ENCODE results near the gene BFSP2.
A peak's percentile ranks its signal among the peaks of the same experiment; 100 is the strongest.

BFSP2 gene, protein sequence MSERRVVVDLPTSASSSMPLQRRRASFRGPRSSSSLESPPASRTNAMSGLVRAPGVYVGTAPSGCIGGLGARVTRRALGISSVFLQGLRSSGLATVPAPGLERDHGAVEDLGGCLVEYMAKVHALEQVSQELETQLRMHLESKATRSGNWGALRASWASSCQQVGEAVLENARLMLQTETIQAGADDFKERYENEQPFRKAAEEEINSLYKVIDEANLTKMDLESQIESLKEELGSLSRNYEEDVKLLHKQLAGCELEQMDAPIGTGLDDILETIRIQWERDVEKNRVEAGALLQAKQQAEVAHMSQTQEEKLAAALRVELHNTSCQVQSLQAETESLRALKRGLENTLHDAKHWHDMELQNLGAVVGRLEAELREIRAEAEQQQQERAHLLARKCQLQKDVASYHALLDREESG

DNA sequence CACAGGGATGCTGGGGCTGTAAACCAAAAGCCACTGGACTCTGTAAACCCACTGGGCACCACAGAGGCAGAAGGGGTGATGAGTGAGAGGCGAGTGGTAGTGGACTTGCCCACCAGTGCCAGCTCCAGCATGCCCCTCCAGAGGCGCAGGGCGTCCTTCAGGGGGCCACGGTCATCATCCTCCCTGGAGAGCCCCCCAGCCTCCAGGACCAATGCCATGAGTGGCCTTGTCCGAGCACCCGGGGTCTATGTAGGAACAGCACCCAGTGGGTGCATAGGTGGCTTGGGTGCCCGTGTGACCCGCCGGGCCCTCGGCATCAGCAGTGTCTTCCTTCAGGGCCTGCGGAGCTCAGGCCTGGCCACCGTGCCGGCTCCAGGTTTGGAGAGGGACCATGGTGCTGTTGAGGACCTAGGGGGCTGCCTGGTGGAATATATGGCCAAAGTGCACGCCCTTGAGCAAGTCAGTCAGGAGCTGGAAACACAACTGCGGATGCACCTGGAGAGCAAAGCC, at the start of gene BFSP2:
Gene BFSP2, plus strand, starts transcription at position 51 of the 510 bp plus-strand sequence. Its CDS starts 28 bp downstream, at position 79.
- no peak for DNase-seq

DNA sequence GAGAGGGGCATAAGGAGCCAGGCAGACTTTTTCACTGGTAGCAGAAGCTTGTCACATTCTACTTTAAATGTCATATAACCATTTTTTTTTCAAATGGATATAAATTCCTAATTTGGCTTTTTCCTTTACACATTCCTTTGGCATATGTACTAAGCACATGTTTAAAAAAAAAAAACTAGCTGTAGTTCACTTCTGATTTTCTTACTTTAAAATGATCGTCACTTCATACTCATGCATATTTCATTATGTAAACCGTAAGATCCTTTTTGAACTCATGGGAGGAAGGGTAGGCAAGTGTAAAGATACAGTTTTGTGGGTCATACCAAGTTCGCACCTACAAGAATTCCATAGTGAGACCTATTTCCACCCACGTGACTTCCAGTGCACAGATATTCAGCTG, 45.1 kb upstream of the BFSP2 start:
- no peak for DNase-seq

DNA sequence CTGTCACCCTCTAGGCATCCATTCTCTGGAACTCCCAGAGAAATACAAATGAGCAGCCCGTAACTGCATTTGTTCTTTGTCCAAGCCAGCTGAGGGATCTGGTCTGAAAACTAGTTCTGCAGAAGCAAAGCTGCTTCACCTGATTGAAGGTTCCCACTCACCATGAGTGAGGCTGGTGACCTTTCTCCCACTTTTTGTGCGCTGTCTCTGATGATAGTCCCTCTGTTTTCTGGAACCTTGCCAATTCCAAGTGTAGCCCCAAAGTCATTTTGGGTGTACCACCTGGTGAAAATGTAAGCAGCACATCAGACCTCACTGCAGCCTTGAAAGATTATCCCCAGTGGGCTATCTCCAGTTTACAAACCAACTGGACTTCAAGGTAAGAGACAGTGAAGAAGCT, 39.4 kb upstream of the BFSP2 start:
- no peak for DNase-seq

DNA sequence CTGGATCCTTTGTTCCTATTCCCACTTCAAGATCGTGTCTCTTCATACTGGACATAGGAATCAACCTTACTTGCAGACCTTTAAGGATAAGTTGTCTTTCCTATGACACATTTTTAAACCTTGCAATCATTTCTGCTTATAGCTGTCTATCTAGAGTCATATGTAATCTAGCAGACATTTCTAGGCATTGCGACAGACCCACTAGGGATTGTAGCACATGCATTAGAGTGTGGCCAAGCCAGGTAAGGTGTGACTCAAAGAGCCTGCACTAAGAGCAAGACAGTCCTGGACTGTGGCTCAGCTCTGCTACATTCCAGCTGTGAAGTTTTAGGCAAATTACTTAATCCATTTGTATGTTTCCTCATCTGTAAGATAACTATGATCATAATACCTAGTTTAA, 38.8 kb upstream of the BFSP2 start:
- no peak for DNase-seq

DNA sequence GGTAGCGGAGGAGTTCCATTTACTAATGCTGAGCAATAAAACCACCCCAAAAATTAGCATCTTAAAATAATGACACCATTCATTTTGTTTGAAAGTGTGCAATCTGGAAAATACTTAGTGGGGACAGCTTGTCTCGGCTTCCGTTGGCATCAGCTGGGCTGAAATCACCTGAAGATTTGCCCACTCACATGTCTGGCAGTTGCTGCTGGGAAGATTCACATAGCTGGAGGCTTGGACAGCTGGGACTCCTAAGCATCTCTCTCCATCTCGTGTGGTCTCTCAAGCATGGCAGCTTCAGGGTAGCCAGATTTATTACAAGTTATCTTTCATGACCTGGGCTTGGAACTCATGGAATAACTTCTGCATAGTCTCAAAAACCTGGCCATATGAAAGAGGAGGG, 38.4 kb upstream of the BFSP2 start:
- no peak for DNase-seq

DNA sequence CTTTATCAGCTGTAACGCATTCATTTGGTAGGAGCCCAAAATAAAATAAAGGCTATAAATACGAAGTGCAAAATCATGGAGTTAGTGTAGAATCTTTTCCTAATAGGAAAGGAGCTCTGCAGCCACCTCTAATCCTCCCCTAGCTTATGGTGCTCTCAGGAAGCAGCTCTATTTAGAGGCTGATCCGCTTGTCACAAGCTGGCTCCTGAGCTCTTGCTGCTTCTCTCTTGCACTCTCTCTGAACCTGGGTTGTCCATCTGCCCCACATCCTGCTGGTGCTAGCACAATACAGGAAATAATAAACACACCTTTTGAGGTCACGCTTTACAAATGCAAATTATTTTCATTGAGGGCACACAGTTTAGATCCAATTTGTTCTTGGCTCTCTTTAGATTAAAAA, 37.3 kb upstream of the BFSP2 start:
- no peak for DNase-seq

DNA sequence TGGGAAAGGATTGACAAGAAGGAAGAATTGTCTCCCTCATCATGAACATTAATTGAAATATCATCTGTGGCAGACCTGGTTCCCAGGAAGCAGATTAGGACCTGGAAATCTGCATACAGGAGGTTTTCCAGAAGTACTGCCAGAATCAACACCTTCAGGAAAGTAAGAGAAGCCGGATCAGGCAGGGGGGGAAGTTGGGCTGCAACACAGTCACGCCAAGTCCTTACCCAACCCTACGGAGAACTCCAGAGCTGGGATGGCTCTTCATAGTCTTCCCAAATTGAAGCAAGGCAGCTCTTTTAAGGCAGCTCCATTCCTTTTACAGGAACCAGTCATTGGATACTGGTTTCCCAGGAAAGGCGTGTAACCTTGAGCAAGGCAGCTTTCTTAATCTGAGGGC, 35.2 kb upstream of the BFSP2 start:
- no peak for DNase-seq

DNA sequence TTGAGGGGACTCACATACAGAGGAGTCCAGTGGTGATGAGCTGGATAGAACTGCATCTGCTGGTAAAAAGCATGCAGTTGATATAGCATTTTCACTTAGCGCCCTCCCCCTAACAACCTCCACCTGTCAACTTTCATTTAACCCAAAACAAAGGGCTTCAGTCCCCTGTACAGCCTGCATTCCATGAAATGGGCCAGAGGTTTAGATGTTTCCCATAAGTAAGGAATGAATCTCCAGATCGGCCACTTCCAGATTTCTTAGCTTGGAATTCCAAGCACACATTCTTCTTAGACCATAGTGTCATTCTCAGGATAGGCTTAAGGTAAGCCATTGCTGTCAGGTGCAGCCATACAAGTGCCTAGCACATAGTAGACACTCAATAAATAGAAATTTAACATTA, 32.9 kb upstream of the BFSP2 start:
- DNase-seq = no peak

DNA sequence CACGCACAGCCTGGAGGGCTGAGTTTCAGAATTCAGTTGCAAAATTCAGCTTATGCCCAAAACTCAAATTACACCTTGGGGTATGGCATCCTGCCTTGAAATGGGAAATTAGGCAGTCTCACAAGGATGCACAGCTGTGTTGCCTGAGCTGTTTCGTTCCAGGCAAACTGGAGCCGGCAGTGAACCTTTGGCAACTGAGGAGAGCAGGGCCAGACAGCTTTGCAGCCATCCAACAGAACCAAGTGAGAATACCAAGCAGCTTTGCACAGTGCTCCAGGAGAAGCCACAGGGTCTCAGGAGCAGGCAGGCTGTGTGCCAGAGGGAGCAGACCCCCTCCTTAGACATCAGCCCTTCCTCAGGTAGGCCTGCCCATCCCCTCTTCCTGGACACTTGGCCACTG, 32.5 kb upstream of the BFSP2 start:
- DNase-seq = no peak

DNA sequence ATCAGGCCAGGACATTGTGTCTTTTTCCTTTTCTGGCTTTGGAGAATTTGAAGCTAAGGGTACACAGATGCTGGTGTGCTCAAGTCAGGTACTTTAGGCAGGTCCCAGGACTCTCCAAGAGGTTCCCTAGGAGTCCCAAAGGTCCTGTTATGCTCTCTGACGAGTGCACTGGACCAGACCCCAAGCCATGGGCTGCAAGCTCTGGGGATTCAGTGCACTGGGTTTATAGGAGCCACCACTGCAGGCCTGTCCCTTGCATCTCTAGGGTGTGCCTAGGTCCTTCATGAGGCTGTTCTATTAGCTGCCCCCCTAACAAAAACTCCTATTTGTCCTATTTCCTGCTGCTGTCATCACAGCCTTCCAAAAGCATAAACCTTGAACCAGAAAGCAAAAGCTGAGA, 31.9 kb upstream of the BFSP2 start:
- no peak for DNase-seq

DNA sequence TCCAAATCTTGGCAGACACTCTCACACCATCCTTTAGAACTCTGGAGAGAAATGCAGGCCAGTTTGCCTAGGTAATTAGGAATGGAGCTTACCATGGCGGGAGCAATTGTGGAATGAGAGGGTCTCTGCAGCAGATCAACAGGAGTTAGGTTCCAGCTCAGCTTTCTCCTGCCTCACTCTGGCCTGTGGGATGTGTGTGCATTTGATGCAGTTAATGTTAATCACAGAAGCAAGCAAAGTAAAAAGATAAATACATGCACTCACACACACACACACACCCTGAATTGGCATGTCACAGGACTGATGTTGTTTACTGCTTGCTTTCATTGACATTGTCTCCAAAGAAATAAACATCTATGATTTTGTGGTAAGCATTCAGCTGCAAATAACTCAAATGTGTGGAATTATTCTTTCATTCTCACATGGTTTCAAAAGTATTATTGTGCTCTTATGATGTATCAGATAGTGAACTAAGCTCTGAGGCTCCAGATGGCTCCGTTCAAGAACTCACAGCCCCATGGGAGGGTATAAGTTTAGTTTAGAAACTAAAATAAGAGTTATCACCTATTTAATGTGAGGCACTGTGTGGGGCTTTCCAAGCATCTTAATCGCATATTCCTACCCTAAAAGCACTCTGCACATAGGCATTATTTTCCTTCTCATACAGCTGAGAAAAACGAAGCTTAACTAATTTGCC, 31.3 kb upstream of the BFSP2 start:
- DNase-seq = no peak

DNA sequence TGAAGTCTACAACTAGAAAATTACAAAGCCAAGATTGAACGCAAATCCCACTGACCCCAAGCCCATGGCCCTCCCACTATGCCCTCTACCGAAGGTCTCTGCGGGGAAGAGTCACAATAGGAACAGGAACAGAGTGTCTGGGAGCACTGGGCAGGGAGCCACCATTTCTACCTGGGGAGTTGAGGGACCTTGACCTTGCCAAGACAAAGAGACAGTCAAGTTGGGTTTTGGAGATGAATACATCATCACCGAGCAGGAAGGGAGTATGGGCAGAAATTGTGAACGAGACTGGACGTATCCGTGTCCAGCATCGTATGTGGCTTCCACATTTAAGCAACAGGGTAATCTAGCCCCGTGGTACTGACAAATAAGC, 30.8 kb upstream of the BFSP2 start:
- no peak for DNase-seq

DNA sequence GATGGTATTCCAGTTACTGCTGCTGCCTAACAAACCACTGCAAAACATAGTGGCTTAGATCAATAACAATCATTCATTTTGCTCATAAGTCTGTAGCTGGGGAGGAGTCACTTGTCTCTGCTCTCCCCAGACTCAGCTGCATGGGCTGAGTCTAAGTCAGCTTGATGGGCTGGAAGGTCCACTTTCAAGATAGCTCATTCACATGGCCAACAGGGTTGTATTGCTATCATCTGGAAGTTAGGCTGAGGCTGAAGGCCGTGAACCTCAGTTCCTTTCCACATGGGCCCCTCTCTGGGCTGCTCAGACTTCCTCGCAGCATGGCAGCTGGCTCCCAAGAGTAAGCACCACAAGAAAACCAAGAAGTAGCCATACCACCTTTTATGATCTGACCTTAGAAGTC, 28.7 kb upstream of the BFSP2 start:
- DNase-seq = no peak

DNA sequence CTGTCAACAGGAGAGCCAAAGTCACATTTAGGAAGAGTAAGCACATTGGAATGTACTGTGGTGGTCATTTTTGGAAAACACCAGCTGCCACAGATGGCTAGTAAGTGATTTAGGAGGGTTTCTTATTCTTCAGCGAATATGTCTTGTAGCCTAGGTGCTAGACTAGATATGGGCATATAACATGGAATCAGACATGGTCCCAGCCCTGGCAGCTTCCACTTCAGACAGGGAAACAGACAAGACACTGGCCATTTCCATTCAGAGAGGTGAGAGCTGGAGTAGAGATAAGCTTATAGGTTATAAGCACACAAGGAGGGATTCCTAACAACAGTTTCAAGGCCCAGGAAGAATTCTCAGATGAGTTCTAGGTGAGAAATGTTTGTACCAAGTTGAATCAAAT, 28.2 kb upstream of the BFSP2 start:
- no peak for DNase-seq

DNA sequence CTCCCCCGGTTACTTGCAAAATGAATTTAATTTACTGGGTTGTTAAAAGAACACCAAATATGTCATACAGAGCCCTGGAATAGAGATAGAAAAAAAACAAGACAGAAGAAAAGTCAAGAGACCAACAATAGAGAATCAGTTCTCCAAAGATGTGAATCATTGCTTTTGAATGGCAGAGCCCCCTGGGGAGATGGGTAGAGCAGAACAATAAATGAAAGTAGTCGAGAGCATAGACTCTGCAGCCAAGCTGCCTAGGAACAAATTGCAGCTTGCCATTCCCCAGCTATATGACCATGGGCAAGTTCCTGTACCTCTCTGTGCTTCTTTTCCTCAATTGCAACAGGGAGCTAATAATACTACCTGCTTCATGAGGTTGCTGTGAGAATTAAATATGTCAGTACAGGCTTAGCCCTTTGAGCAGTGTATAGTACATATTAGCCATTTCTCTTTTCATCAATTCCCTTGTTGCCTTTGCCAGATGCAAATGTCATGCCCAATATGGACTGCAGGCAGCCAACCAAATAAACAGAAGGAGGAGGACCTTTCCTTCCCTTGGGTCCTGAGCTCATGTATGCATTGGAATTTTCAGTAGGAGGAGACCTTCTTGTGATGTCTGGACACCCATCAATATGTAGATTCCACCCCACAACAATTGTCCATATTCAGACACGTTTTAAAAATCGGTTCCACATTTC, 25.0 kb upstream of the BFSP2 start:
- DNase-seq = no peak

DNA sequence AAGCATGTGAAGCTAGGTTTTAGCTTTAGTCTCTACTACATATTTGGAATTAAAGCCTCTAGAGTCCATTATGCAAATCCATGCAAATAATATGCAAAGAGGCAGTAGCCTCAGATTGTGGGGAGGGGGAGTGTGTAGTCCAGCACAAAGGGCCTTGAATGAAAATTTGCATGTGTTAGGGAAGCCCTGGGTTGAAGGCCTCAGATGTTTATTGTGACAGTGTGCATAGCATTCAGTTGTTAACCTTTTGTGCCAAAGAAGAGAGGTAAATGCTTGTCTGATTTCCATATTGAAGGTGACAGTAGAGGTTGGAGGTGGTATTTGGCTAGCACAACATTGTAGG, 24.5 kb upstream of the BFSP2 start:
- DNase-seq = no peak

DNA sequence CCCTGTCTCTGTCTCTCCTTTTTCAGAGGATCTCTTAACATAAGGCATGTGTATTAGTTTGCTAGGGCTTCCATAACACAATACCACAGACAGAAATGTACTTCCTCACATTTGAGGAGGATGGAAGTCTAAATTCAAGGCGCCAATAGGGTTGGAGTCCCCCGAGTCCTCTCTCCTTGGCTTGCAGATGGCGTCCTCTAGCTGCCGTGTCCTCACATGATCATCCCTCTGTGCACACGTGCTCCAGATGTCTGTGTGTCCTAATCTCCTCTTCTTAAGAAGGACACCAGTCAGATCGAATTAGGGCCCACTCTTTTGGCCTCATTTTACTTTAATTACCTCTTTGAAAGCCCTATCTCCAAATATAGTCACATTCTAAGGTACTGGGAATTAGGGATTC, 23.0 kb upstream of the BFSP2 start:
- DNase-seq = no peak

DNA sequence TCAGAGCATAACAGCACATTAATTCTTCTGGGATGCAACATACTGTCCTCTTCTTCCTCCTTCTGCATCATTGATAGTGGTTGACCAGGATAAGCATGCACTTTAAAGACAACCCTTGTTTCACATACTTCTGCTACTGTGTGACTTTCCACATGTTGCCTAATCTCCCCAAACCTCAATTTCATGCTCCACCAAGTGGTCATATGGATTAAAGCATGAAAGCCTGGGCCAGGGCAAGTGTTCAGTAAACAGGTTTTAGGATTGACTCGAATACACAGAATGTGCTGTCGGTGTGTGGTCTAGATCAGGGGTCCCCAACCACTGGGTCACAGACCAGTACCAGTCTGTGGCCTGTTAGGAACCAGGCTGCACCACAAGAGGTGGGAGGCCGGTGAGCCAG, 22.5 kb upstream of the BFSP2 start:
- DNase-seq = peak; percentile 32

DNA sequence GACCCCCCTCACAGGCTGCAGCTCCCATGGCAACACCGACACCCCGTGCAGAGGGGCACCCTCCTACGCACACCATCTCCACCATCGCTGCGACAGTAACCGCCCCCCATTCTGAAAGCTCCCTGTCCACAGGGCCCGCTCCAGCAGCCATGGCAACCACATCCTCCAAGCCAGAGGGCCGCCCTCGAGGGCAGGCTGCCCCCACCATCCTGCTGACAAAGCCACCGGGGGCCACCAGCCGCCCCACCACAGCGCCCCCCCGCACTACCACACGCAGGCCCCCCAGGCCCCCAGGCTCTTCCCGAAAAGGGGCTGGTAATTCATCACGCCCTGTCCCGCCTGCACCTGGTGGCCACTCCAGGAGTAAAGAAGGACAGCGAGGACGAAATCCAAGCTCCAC, 19.9 kb upstream of the BFSP2 start:
- DNase-seq = no peak

DNA sequence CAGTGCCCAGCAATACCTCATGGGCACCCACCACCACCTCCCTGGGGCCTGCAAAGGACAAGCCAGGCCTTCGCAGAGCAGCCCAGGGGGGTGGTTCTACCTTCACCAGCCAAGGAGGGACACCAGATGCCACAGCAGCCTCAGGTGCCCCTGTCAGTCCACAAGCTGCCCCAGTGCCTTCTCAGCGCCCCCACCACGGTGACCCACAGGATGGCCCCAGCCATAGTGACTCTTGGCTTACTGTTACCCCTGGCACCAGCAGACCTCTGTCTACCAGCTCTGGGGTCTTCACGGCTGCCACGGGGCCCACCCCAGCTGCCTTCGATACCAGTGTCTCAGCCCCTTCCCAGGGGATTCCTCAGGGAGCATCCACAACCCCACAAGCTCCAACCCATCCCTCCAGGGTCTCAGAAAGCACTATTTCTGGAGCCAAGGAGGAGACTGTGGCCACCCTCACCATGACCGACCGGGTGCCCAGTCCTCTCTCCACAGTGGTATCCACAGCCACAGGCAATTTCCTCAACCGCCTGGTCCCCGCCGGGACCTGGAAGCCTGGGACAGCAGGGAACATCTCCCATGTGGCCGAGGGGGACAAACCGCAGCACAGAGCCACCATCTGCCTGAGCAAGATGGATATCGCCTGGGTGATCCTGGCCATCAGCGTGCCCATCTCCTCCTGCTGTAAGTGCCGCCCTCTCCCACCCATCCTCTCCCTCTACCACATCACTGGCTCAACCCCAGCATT, 19.2 kb upstream of the BFSP2 start:
- DNase-seq = no peak

DNA sequence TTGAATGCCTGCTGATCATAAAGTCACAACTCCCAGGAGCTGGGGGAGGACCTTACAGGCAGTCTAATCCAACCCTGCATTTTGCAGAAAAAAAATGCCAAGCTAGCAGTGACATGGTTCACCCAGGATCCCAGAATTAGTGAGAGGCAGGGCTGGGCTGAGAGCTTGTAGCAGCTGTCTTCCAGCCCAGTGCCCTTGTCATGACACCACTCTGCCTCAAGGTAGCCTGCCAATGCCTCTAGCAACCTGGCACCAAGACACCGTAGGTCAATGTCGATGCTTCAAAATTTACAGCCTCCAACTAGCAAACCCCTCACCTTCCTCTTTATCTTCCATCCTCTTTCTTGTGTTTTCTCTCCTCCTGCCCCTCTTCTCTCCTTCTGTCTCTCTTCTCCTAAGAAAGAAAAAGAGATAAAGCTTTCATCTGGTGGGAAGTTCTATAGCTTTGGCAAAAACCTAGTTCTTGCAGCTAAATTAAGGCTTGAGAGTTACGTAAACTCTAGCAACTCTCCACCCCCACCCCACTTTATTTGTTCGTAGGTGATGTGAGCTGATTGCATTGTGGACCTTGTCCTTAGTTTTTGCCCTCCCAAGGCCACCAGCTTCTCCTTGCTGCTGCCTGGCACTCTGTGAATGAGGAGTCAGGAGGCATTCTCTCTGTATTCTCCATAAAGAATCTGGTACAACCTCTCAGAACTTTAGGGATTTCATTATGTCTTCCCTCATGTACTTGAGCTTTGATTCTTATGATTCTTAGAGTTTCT, 18.3 kb upstream of the BFSP2 start:
- DNase-seq = no peak

DNA sequence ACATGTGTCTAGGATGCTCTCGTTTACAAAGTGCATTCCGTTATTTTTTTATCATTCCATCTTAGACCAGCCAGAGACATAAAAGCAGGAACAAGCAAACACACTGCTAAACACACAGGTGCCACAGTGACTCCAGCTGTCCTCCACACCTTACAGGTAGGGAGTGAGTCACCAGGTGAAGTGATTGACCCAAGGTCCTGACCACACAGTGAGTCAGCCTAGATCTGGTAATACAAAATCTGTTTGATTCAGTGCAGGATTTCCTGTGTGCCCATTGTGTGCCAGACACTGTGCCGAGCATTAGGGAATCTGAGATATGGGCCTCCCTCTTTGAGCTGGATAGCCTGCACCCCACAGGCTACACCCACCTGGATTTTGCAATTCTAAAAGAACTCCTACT, 16.7 kb upstream of the BFSP2 start:
- DNase-seq = no peak

DNA sequence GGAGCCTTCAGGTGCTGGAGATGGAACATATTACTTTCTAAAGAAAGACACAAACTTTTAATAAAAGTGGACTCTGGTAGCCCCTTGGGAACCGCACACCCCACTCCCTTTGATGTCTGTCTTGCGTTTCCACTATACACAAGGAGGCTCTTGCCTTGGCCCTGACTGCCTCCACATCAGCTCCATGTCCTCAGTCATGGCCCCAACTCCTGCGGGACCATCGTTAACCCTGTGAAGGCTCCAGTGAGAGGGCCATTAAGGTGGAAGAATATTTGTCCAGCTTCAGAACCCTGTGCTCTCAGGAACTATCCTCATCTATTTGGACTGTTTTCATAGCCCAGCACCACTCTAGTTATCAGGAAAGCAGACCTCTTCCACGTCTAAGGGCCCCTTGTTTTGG, 16.1 kb upstream of the BFSP2 start:
- no peak for DNase-seq
